ENCODE data around the gene CHCHD6.

CHCHD6 gene

DNA sequence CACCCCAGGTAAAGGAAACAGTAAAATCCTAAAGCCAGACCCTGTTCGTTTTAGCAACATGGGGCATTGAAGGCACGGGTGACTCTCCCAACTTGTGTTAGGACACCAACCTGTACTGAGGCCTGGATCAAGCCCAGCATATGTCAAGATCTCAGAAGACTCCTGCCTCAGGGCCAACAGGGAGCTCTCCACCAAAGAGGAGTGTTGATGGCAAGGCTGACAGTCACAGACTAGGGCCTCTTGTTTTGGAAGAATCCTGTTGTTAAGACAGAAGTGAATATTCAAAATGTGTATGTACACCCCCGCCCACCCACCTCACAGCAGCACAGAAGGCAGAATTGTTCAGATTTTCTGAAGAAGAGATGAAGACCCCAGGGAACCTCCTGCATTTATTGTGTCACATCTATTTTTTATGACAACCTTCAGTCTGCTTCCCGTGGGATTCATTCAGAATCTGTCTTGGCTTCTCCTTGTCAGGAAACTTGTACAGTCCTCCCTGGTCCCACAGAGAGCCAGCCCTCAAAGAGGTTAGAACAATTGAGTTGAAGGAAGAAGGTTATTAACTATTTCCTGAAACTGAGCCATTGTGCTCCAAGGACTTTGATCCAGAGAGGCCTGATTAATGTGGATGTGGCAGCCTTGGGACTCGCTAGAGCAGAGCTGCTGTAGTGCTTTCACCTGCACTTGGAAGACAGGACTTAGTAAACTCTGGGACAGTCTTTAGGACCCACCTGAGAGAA, 217.2 kb downstream of the CHCHD6 start:
- H3K27ac Mint-ChIP-seq, result no peak overlapping the region
- H3K4me1 Mint-ChIP-seq, result peaks cover 10 to 12% of the 10 kb centered on the region in 2 donors
- no peak for DNase-seq
- peaks cover 7 to 11% of the 10 kb centered on the region in 2 donors for H3K9me3 Mint-ChIP-seq
- H3K4me3 Mint-ChIP-seq, result no peak overlapping the region
- peaks cover 20 to 41% of the 10 kb centered on the region in 2 donors for H3K36me3 Mint-ChIP-seq
- no peak for ATAC-seq (replicated peaks)
- peaks cover 4 to 12% of the 10 kb centered on the region in 2 donors for H3K27me3 Mint-ChIP-seq

- Mint-ChIP-seq H3K36me3 (peaks cover 19 to 40% of the 10 kb centered on the region in 2 donors), H3K9me3 (peaks cover 7 to 11% of the 10 kb centered on the region in 2 donors), H3K4me1 (peaks cover 15 to 22% of the 10 kb centered on the region in 2 donors), H3K4me3 (no peak overlapping the region), H3K27me3 (peaks cover 4 to 17% of the 10 kb centered on the region in 2 donors), H3K27ac (no peak overlapping the region)
- ATAC-seq (replicated peaks) (no peak), DNase-seq (no peak)
Observed at GRCh38 chr3:126922466-126922865, 218.4 kb downstream of the CHCHD6 start.

DNA sequence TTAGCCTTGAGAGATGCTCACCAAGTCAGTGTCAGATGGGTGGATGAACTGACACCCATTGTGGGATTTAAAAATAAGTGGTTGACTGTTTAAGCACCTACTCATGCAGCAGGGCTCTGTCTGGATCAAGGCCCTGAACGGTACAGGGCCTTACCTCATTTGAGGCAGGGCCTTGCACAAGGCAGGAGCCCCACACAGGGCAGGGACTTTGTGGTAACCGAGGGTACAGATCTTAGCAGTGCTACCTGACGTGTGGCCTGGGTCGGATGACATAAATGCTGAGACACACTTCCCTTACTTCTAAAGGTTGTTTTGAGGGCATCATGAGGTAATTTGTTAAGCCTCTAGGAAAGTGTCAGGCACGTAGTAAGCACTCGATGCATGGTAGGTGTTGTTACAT, 219.4 kb downstream of the CHCHD6 start:
- no peak overlapping the region for H3K4me3 Mint-ChIP-seq
- DNase-seq (no peak), ATAC-seq (replicated peaks) (peak in 1 of 2 donors; percentile 14)
- peaks cover 4 to 17% of the 10 kb centered on the region in 2 donors for H3K27me3 Mint-ChIP-seq
- peaks cover 13 to 22% of the 10 kb centered on the region in 2 donors for H3K4me1 Mint-ChIP-seq
- H3K9me3 Mint-ChIP-seq, result peaks cover 7 to 11% of the 10 kb centered on the region in 2 donors
- no peak overlapping the region for H3K27ac Mint-ChIP-seq
- H3K36me3 Mint-ChIP-seq, result peaks cover 16 to 33% of the 10 kb centered on the region in 2 donors

GRCh38 chr3:126923895-126924294, 219.9 kb downstream of the CHCHD6 start:
- Mint-ChIP-seq H3K4me1 (peaks cover 10 to 24% of the 10 kb centered on the region in 2 donors), H3K27ac (no peak overlapping the region), H3K36me3 (peaks cover 16 to 31% of the 10 kb centered on the region in 2 donors), H3K4me3 (no peak overlapping the region), H3K27me3 (peaks cover 4 to 17% of the 10 kb centered on the region in 2 donors), H3K9me3 (peaks cover 6 to 11% of the 10 kb centered on the region in 2 donors)
- DNase-seq, result no peak
- ATAC-seq (replicated peaks), result no peak

DNA sequence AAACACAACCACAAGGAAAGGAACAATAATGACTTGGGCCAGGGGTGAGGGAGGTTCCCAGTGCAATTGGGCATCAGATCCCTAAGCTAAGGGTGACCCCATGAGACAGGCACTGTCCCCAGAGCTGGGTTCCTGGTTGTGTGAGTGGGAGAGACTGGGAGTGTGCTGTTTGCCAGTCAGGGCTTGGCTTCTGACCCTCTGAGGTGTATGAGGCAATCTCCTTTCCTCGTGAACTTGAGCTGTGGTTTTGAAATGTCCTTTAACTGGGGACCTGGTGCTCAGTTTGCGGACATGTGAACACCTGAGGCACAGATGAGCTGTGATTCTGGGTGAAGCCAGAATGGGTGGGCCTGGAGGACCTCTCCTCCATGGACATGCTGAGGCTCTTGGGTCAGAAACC, 220.4 kb downstream of the CHCHD6 start:
- Mint-ChIP-seq H3K27ac (no peak overlapping the region), H3K27me3 (peaks cover 4 to 17% of the 10 kb centered on the region in 2 donors), H3K9me3 (peaks cover 6 to 11% of the 10 kb centered on the region in 2 donors), H3K4me1 (peaks cover 10 to 24% of the 10 kb centered on the region in 2 donors), H3K36me3 (peaks cover 16 to 31% of the 10 kb centered on the region in 2 donors), H3K4me3 (no peak overlapping the region)
- no peak for DNase-seq
- ATAC-seq (replicated peaks), result no peak

GRCh38 chr3:126925411-126926171, 221.6 kb downstream of the CHCHD6 start:
- Mint-ChIP-seq H3K36me3 (peaks cover 7 to 28% of the 10 kb centered on the region in 2 donors), H3K9me3 (peaks cover 2% of the 10 kb centered on the region in 2 donors), H3K4me3 (no peak overlapping the region), H3K27ac (no peak overlapping the region), H3K27me3 (peaks cover under 1 to 17% of the 10 kb centered on the region in 2 donors), H3K4me1 (peaks cover 10 to 24% of the 10 kb centered on the region in 2 donors)
- ATAC-seq (replicated peaks) (peak in 1 of 2 donors; percentile 43), DNase-seq (no peak)

DNA sequence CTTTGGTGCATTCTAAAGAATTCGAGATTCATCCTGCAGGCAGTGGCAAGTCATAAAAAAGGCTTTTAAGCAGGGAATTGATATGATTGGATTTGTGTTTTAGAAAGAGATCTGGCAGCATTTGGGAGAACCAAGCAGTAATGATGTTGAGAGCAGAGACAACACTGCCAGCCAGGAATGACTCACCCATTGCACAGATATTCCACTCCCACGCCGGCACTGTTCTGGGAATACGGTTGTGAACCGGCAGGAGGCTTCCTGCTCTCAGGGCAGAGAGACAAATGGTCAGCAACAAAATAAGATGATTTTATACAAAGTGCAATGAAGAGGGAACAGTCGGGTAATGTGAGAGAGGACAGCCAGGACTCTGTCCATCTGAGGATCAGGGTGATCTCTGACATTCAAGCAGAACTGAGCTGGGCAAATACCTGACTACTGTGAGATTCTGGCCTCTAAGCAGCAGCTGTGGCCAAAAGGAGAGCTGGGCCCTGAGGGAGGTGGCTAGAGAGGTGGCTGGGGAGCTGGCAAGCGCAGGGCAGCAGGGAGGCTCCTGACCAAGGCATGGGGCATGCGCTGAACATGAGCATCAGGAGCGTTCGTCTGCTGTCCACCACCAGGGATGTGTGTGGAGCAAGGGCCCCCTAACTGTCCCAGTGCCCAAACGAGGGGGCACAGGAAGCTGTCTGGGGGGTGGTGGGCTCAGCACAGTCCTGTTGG, 222.8 kb downstream of the CHCHD6 start:
- Mint-ChIP-seq H3K27ac (no peak overlapping the region), H3K4me1 (peaks cover 10 to 24% of the 10 kb centered on the region in 2 donors), H3K36me3 (peaks cover 4 to 27% of the 10 kb centered on the region in 2 donors), H3K27me3 (peaks cover 0 to 12% of the 10 kb centered on the region in 2 donors), H3K4me3 (no peak overlapping the region), H3K9me3 (no peaks in the 10 kb centered on the region)
- DNase-seq, result no peak
- no peak for ATAC-seq (replicated peaks)

DNA sequence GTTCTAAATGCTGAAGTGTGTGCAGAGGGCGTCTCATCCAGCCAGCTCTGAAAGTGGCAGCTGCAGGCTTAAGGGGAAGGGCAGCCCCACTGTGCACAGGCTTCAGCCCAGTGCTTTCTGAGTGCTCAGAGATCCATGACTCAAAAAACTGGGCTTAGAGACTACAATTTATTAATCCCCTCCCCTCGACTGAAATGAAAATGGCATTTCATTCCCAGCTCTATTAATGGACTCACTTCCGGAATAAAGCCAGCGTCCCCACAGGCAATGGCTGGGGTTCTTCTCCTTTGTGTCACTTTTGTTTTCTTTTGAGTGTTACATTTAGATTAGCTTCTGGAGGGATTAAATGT, 223.3 kb downstream of the CHCHD6 start:
- peaks cover 4 to 29% of the 10 kb centered on the region in 2 donors for H3K36me3 Mint-ChIP-seq
- H3K27me3 Mint-ChIP-seq, result peaks cover 0 to 12% of the 10 kb centered on the region in 2 donors
- no peak overlapping the region for H3K4me3 Mint-ChIP-seq
- DNase-seq, result no peak
- no peaks in the 10 kb centered on the region for H3K9me3 Mint-ChIP-seq
- no peak overlapping the region for H3K27ac Mint-ChIP-seq
- no peak for ATAC-seq (replicated peaks)
- H3K4me1 Mint-ChIP-seq, result peaks cover 9 to 24% of the 10 kb centered on the region in 2 donors

DNA sequence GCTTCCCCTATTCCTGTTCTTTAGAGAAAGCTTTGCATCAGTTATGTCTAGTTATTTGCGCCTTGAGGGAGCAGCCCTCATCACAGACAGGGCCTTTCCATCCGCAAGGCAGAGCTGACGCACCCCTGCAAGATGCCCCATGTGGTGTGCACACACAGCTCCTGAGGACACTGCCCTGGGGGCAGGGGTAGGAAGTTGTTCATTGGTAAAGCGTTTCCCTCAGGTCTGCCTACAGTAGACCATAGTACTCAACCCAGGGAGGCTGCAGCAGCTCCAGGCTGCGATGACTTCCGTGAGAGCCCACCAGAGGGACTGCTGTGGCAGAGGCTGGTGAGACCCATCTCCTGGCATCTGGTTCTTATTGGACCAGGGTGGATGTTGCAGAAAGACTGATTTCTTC, 223.8 kb downstream of the CHCHD6 start:
- peaks cover 5 to 23% of the 10 kb centered on the region in 2 donors for H3K4me1 Mint-ChIP-seq
- no peaks in the 10 kb centered on the region for H3K9me3 Mint-ChIP-seq
- H3K27me3 Mint-ChIP-seq, result peaks cover 0 to 12% of the 10 kb centered on the region in 2 donors
- H3K4me3 Mint-ChIP-seq, result no peak overlapping the region
- peaks cover 4 to 28% of the 10 kb centered on the region in 2 donors for H3K36me3 Mint-ChIP-seq
- ATAC-seq (replicated peaks) (no peak), DNase-seq (no peak)
- no peak overlapping the region for H3K27ac Mint-ChIP-seq

- no peak for ATAC-seq (replicated peaks)
- Mint-ChIP-seq H3K36me3 (peaks cover 4 to 30% of the 10 kb centered on the region in 2 donors), H3K27me3 (peaks cover 0 to 12% of the 10 kb centered on the region in 2 donors), H3K9me3 (no peaks in the 10 kb centered on the region), H3K4me1 (peaks cover 5 to 23% of the 10 kb centered on the region in 2 donors), H3K27ac (no peak overlapping the region), H3K4me3 (no peak overlapping the region)
- DNase-seq, result no peak
Observed at GRCh38 chr3:126928921-126929474, 225.0 kb downstream of the CHCHD6 start.

GRCh38 chr3:126930936-126931600, 227.0 kb downstream of the CHCHD6 start:
- peaks cover 0 to 12% of the 10 kb centered on the region in 2 donors for H3K27me3 Mint-ChIP-seq
- ATAC-seq (replicated peaks), result no peak
- no peak for DNase-seq
- H3K27ac Mint-ChIP-seq, result peak overlapping the region; percentile 51
- H3K4me3 Mint-ChIP-seq, result no peak overlapping the region
- H3K36me3 Mint-ChIP-seq, result peaks cover 4 to 28% of the 10 kb centered on the region in 2 donors
- H3K4me1 Mint-ChIP-seq, result peaks cover 5 to 17% of the 10 kb centered on the region in 2 donors
- no peaks in the 10 kb centered on the region for H3K9me3 Mint-ChIP-seq

DNA sequence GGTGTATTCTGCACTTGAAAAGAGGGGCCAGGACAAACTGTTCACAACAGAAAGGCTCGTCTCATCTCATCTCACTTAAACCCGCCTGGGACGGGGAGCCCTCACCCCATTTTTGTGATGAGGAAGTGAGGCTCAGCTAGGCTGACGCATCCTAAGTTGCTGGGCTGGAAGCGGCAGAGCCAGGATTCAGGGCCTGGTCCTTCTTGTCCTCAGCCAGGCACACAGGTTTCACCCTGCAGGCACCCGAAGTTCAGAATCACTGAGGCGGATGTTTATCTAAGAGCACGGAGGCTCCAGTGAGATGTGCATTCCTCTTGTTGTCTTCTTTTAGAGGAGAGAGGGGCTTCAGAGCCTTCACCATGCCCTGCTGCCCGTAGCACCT, 227.8 kb downstream of the CHCHD6 start:
- Mint-ChIP-seq H3K9me3 (no peaks in the 10 kb centered on the region), H3K27ac (no peak overlapping the region), H3K4me1 (peaks cover 2 to 12% of the 10 kb centered on the region in 2 donors), H3K4me3 (no peak overlapping the region), H3K36me3 (peaks cover 0 to 22% of the 10 kb centered on the region in 2 donors), H3K27me3 (peaks cover 0 to 6% of the 10 kb centered on the region in 2 donors)
- no peak for ATAC-seq (replicated peaks)
- no peak for DNase-seq

GRCh38 chr3:126932188-126932931, 228.3 kb downstream of the CHCHD6 start:
- ATAC-seq (replicated peaks) (no peak), DNase-seq (no peak)
- peaks cover 0 to 26% of the 10 kb centered on the region in 2 donors for H3K36me3 Mint-ChIP-seq
- no peak overlapping the region for H3K27ac Mint-ChIP-seq
- peaks cover 0 to 6% of the 10 kb centered on the region in 2 donors for H3K27me3 Mint-ChIP-seq
- H3K4me3 Mint-ChIP-seq, result no peak overlapping the region
- peaks cover 0 to 8% of the 10 kb centered on the region in 2 donors for H3K4me1 Mint-ChIP-seq
- H3K9me3 Mint-ChIP-seq, result no peaks in the 10 kb centered on the region

Measured in stimulated activated naive B cell treated with anti-CD40 and anti-IgM and Interleukin-4, amounts not matched to agents 10 μg/mL and 1 μg/mL and 100 μg/mL, for 72 hours (primary cell).